ENCODE measurements around the gene UVRAG. TPM values are rescaled to one million over a fixed set of nuclear protein-coding genes. Genes with fewer than 3 reads are reported as not detected.
"Not testable (repeated sequence)": the region's sequence is repeated elsewhere in the genome, so short reads cannot be mapped to it uniquely, and the experiment has no call there.

UVRAG gene
- polyA plus RNA-seq, 4 donors, result 15.0 to 21.5 (median 16.4) TPM

- no peak for DNase-seq (ENCODE audit: low read depth in 4 of 4, low spot score in 2 of 4)
Observed at GRCh38 chr11:75834728-75835127, 19.7 kb downstream of the UVRAG start.

- no peak for DNase-seq (ENCODE audit: low read depth in 4 of 4, low spot score in 2 of 4)
Observed at GRCh38 chr11:75836417-75836816, 21.4 kb downstream of the UVRAG start.

DNA sequence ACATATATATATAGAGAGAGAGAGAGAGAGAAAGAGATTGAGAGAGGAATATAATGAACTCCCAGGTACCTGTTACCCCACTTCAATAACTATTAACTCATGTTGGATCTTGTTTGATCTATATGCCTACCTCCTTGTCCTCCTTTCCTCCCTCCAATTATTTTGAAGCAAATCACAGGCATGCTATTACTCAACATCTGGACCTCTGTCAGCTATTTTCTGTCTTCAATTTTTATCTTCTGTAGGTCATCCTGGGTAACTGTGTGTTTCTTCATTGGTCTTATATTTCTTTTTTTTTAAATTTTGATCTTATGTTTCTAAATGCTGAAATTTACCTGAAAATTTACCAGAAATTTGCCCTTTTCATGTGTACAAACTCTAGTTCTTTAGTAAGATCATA is 24.8 kb downstream of the UVRAG start:
- DNase-seq (ENCODE audit: low read depth in 4 of 4, low spot score in 2 of 4), result no peak

DNA sequence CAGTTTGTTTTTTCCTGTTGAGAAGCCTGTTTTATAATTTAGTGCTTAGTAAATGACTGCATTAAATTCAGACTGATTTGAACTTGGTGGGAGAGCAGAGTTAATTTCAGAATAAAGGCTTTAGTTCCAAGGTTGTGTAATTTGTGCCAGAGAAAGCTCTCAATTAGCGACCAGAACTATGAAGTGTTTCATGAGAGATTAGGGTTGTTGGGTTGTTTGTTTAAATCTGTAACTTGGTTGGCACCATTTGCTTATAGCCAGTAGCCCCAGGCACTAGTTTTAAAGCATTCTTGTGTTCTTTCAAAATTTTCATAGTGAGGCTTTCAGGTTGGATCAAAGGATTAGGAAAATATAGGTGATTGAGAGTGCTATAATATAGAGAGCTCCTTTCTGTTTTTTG is 25.5 kb downstream of the UVRAG start:
- DNase-seq (ENCODE audit: low read depth in 4 of 4, low spot score in 2 of 4), result no peak

DNA sequence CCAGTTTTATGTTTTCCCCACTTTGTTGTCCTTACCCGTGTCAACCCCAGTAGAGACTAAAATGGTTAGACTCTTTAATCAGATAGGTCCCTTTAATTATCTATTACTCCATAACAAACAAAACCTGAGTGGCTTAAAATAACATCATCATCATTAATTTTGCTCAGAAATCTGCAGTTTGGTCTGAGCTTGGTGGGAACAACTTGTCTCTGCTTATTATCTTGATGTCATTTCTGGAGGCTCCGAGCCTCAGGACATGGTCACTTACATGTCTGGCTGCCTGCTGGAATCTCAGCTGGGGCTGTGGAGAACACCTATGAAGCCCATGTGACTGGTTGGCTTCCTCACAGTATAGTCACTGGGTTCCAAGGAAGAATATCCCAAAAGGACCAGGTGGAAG is 26.7 kb downstream of the UVRAG start:
- no peak for DNase-seq (ENCODE audit: low read depth in 4 of 4, low spot score in 2 of 4)

GRCh38 chr11:75845324-75845723 is 30.3 kb downstream of the UVRAG start:
- no peak for DNase-seq (ENCODE audit: low read depth in 4 of 4, low spot score in 2 of 4)

GRCh38 chr11:75849894-75850293 is 34.9 kb downstream of the UVRAG start:
- DNase-seq (ENCODE audit: low read depth in 4 of 4, low spot score in 2 of 4), result no peak

DNA sequence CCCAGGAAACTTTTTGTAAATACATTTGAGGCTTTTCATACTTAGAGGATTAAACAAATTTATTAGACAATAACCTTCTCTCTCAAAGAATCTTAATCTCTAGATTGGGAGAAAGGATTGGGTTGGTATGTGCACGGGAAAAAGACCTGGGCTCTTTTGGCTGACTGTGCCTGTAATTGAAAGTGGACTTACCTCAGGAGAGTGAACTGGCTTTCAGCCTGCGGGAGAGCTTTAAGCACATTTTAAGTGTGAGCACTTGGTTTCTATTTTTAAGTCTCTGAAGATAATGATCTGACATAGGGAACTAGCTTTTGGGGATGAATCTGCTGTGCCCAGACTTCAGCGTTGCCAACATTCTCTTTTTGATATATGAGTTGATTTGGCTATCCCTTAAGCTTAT is 35.8 kb downstream of the UVRAG start:
- DNase-seq (ENCODE audit: low read depth in 4 of 4, low spot score in 2 of 4), result no peak

GRCh38 chr11:75851203-75851602 is 36.2 kb downstream of the UVRAG start:
- DNase-seq (ENCODE audit: low read depth in 4 of 4, low spot score in 2 of 4), result no peak

DNA sequence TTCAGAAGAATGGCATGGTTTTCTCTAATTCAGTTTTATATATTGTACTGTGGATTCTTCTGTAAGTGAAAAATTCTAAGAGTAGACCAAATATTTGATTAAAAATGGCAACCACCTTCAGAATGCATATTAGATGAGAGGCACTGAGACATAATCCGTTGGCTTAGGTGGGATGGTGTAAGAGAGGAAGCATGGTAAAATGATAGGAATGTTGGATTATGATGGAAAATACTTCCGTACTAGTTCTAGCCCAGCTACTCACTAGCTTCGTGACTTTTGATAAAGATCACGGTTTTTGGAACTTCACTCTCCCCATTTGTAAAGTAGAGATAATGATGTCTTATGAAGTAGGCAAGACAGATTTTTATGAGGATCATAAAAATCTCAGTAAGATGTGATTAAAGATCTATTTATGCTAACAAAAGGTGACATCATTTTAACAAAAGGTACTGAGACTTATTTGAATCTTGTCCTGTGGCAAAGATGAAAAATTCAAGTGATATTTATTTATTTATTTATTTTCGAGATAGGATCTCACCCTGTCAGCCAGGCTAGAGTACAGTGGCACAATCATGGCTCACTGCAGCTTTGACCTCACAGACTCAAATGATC is 37.5 kb downstream of the UVRAG start:
- DNase-seq (ENCODE audit: low read depth in 4 of 4, low spot score in 2 of 4), result no peak

DNA sequence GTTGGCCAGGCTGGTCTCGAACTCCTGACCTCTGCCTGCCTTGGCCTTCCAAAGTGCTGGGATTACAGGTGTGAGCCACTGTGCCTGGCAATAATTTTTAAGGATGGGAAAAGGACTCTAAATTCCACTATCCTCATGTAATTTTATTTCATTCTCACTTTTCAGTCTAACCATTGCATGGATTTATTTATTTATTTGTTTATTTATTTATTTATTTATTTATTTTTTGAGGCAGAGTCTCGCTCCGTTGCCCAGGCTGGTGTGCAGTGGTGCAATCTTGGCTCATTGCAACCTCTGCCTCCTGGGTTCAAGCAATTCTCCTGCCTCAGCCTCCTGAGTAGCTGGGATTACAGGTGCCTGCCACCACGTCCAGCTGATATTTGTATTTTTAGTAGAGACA is 38.6 kb downstream of the UVRAG start:
- not testable (repeated sequence) for DNase-seq (ENCODE audit: low read depth in 4 of 4, low spot score in 2 of 4)

- no peak for DNase-seq (ENCODE audit: low read depth in 4 of 4, low spot score in 2 of 4)
Observed at GRCh38 chr11:75853971-75854370, 39.0 kb downstream of the UVRAG start.

GRCh38 chr11:75855206-75855605 is 40.2 kb downstream of the UVRAG start:
- no peak for DNase-seq (ENCODE audit: low read depth in 4 of 4, low spot score in 2 of 4)

GRCh38 chr11:75856912-75857311 is 41.9 kb downstream of the UVRAG start:
- DNase-seq (ENCODE audit: low read depth in 4 of 4, low spot score in 2 of 4), result no peak

DNA sequence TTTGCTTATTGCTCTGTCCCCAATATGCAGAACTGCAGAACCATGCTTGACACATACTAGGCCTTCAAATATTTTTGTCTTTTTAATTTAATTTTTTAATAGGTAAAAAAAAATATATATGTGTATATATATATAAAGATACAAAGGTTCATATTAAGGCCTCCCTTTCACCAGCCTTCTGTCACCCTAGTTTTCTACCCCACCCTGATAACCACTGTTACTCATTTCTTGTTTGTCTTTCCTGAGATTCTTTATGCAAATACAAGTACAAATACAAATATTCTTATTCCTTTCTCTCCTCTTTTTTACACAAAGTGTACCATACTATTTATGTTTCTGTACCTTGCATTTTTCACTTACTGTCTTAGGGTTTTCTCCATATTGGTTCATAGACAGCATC is 43.0 kb downstream of the UVRAG start:
- DNase-seq (ENCODE audit: low read depth in 4 of 4, low spot score in 2 of 4), result no peak

DNA sequence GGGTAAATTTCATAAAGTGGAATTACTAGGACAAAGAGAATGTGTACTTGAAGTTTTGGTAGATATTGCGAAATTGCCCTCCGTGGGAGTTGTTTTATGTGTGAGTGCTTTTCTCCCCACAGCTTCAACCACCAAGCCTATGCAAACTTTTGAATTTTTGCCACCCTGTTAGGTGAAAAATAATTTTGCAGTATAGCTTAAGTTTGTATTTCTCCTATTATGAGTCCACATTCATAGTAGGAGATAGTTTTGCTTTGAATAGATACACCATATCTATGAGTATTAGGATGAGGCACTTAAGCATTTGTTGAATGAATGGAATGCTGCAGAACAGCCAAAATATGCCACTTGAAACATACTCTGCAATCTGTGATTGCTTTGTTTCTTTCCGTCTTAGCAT is 43.6 kb downstream of the UVRAG start:
- no peak for DNase-seq (ENCODE audit: low read depth in 4 of 4, low spot score in 2 of 4)

DNA sequence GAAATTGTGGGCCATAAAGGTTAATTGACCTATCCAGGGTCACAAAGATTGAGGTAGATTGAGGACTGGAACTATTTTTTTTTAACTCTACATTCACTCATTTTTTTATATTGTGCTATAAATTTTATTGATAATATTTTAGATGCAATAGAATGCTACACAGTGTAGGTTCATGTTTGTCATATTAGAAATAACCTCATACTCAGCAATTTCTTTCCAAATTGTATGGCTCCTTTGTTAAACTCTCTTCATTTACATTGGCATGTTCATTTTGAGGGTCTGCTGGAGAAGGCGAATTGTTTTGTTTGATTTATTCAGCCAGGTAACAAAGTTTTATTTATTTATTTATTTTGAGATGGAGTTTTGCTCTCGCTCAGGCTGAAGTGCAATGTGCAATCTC is 44.6 kb downstream of the UVRAG start:
- no peak for DNase-seq (ENCODE audit: low read depth in 4 of 4, low spot score in 2 of 4)

- DNase-seq (ENCODE audit: low read depth in 4 of 4, low spot score in 2 of 4), result no peak
Observed at GRCh38 chr11:75862437-75862836, 47.4 kb downstream of the UVRAG start.

DNA sequence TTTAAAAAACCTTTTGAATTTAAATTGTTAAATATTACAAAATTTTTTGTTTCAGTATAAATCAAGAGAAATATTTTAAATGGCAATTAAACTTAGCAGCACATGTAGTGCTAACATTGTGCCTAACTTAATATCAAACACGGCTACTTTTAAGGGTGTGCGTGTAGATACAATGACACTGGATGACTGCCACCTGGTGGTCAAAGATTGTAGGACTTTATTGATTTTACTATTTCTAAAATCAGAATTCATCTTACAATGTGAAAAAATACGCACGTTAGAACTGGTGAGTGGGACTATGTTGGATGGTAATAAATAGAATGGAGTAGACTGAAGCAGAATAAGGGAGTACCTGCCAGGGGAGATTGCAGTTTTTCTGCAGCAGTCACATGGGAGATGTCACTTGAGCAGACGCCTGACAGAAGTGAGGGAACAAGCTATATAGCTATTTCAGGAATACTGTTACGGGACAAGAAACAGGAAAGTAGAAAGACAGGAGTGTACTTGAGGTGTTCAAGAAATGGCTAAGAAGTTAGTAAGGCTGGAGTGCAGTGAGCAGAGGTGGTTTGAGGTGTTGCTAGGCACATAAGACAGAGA is 52.9 kb downstream of the UVRAG start:
- peak in 1 of 4 donors; percentile 21 for DNase-seq (ENCODE audit: low read depth in 4 of 4, low spot score in 2 of 4)

- DNase-seq (ENCODE audit: low read depth in 4 of 4, low spot score in 2 of 4), result no peak
Observed at GRCh38 chr11:75868990-75869389, 54.0 kb downstream of the UVRAG start.

GRCh38 chr11:75869661-75870455 is 54.8 kb downstream of the UVRAG start:
- no peak for DNase-seq (ENCODE audit: low read depth in 4 of 4, low spot score in 2 of 4)

GRCh38 chr11:75872887-75873416 is 57.9 kb downstream of the UVRAG start:
- DNase-seq (ENCODE audit: low read depth in 4 of 4, low spot score in 2 of 4), result no peak
